HL-60 (cell line): ENCODE results near the gene ALDH2.

ENCODE experiments used
- CTCF ChIP-seq: IDR thresholded peaks from one replicate; pipeline ENCODE4 v1.5.1; 2011; ENCODE audit warnings: low read length, control low read depth, inconsistent platforms; ENCODE audit not compliant: insufficient read depth
- POLR2AphosphoS5 ChIP-seq: IDR thresholded peaks from 2 replicates; pipeline ENCODE4 v1.6.1; 2012; ENCODE audit warnings: low read depth
- REST ChIP-seq: IDR thresholded peaks from 2 replicates; pipeline ENCODE4 v1.6.1; 2012; ENCODE audit warnings: low read depth; ENCODE audit not compliant: insufficient replicate concordance

GRCh38 chr12:111806304-111806703, 39.6 kb downstream of the ALDH2 start:
- TF ChIP-seq POLR2AphosphoS5 (no peak), CTCF (no peak), REST (no peak)
